Left lung (tissue), 10 donors: ENCODE measurements around the gene C3orf18. TPM values are rescaled to one million over a fixed set of nuclear protein-coding genes. Genes with fewer than 3 reads are reported as not detected.

Source experiments
- ATAC-seq: fragments of 200-7000 bp; cut with Tn5 transposase; one replicate; pipeline ENCODE4 v1.9.1; 2020; ENCODE audit warnings: moderate library complexity
- DNase-seq, 4 donors: peaks; one replicate each; pipeline ENCODE4 v3.0.0-alpha.2; 2013 to 2020
- H3K27ac ChIP-seq, 2 donors: fragments of 200-600 bp; sonication (generic) in 1 of 2; one replicate each; pipeline versions ENCODE4 v1.5.0 to v1.8.0; 2020 to 2021
- H3K27me3 ChIP-seq, 2 donors: fragments of 200-600 bp; sonication (generic) in 1 of 2; one replicate each; pipeline versions ENCODE4 v1.5.0 to v1.8.0; 2020 to 2021
- H3K36me3 ChIP-seq, 2 donors: fragments of 200-600 bp; sonication (generic) in 1 of 2; one replicate each; pipeline versions ENCODE4 v1.5.0 to v1.8.0; 2020 to 2021
- H3K4me1 ChIP-seq, 2 donors: fragments of 200-600 bp; one replicate each; pipeline ENCODE4 v1.8.0; 2021
- H3K4me3 ChIP-seq, 2 donors: fragments of 200-600 bp; sonication (generic) in 1 of 2; one replicate each; pipeline versions ENCODE4 v1.5.0 to v1.8.0; 2020 to 2021; ENCODE audit warnings: mild to moderate bottlenecking in 1 of 2
- H3K9me3 ChIP-seq, 2 donors: fragments of 200-600 bp; sonication (generic) in 1 of 2; one replicate each; pipeline versions ENCODE4 v1.5.0 to v1.8.0; 2020 to 2021
- intact Hi-C, 2 donors: fragments of 100-400 bp; cut with DNase I; formaldehyde crosslinking; loops; one replicate each; pipeline versions ENCODE4 v1.11.2 to v1.14.2; 2022
- polyA plus RNA-seq, 6 donors: library from polyadenylated mRNA; unstranded; fragments of 120-200 nt; gene quantifications; one replicate each; pipeline ENCODE4 v1.2.1, GENCODE V29; 2013; ENCODE audit not compliant: insufficient read length in 6 of 6
- total RNA-seq, 2 donors: library from RNA; stranded (reverse); fragmentation: NEBNext Ultra II Directional; extraction: Animal tissue kit (Norgen Biotek cat#: 25700); gene quantifications; one replicate each; pipeline ENCODE4 v1.2.1, GENCODE V29; 2021
- TF ChIP-seq, protein P1 (sequence below), 2 donors: fragments of 200-600 bp; sonication (generic) in 1 of 2; IDR thresholded peaks; one replicate each; pipeline versions ENCODE4 v1.5.0 to v1.8.0; 2021; ENCODE audit warnings: antibody characterized with exemption in 2 of 2
- donor health status: DM: no; HTN: yes; CAD: no.
- donor health status: DM: no; HTN: no; CAD: no.

Gene C3orf18
- total and polyA plus RNA-seq, 8 donors: 6.2 to 24.5 (median 21.4) TPM

GRCh38 chr3:50585919-50586762, 18.6 kb upstream of the C3orf18 start:
- DNase-seq (peak in 1 of 4 donors; percentile 38), ATAC-seq (no peak)
- Histone ChIP-seq H3K27me3 (no peaks in the 10 kb centered on the region), H3K36me3 (peaks cover 0 to 12% of the 10 kb centered on the region in 2 donors), H3K27ac (peak overlapping the region in 1 of 2 donors; percentile 3), H3K4me1 (peaks cover 4 to 76% of the 10 kb centered on the region in 2 donors), H3K4me3 (no peak overlapping the region), H3K9me3 (no peaks in the 10 kb centered on the region)
- TF ChIP-seq, protein P1, sequence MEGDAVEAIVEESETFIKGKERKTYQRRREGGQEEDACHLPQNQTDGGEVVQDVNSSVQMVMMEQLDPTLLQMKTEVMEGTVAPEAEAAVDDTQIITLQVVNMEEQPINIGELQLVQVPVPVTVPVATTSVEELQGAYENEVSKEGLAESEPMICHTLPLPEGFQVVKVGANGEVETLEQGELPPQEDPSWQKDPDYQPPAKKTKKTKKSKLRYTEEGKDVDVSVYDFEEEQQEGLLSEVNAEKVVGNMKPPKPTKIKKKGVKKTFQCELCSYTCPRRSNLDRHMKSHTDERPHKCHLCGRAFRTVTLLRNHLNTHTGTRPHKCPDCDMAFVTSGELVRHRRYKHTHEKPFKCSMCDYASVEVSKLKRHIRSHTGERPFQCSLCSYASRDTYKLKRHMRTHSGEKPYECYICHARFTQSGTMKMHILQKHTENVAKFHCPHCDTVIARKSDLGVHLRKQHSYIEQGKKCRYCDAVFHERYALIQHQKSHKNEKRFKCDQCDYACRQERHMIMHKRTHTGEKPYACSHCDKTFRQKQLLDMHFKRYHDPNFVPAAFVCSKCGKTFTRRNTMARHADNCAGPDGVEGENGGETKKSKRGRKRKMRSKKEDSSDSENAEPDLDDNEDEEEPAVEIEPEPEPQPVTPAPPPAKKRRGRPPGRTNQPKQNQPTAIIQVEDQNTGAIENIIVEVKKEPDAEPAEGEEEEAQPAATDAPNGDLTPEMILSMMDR (IDR thresholded peaks at IDR 0.05): no peak
- intact Hi-C loops: no loop called here

DNA sequence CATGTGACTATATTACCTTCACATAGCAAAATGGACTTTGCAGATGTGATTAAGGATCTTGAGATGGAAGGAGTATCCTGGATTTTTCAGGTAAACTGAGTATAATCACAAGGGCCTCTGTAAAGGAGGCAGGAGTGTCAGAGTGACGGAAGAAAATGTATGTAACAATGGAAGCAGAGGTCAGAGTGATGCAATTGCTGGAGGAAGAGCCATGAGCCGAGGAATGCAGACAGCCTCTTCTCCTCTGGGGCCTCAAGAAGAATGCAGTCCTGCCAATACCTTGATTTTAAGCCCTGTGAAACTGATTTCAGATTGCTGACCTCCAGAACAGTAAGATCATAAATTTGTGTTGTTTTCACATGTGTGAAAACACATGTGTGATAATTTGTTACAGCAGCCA, 16.8 kb upstream of the C3orf18 start:
- DNase-seq (no peak), ATAC-seq (peak; percentile 32)
- no peak overlapping the region for H3K4me3 ChIP-seq
- H3K9me3 ChIP-seq: no peaks in the 10 kb centered on the region
- TF ChIP-seq, protein P1 (IDR thresholded peaks at IDR 0.05): no peak
- intact Hi-C loops: no loop called here
- H3K27me3 ChIP-seq: no peaks in the 10 kb centered on the region
- peaks cover 0 to 24% of the 10 kb centered on the region in 2 donors for H3K36me3 ChIP-seq
- H3K4me1 ChIP-seq: peaks cover 4 to 61% of the 10 kb centered on the region in 2 donors
- H3K27ac ChIP-seq: peak overlapping the region; percentile 68 to 76

- H3K36me3 ChIP-seq: peaks cover 0 to 29% of the 10 kb centered on the region in 2 donors
- no peaks in the 10 kb centered on the region for H3K9me3 ChIP-seq
- intact Hi-C loops: no loop called here
- H3K27ac ChIP-seq: peak overlapping the region; percentile 68 to 83
- H3K4me1 ChIP-seq: peaks cover 4 to 56% of the 10 kb centered on the region in 2 donors
- no peaks in the 10 kb centered on the region for H3K27me3 ChIP-seq
- DNase-seq (peak in 3 of 4 donors; percentile 68 to 87 (median 83)), ATAC-seq (peak; percentile 81)
- no peak overlapping the region for H3K4me3 ChIP-seq
- TF ChIP-seq, protein P1 (IDR thresholded peaks at IDR 0.05): no peak
These were observed 16.4 kb upstream of the C3orf18 start for GRCh38 chr3:50583897-50584296.

DNA sequence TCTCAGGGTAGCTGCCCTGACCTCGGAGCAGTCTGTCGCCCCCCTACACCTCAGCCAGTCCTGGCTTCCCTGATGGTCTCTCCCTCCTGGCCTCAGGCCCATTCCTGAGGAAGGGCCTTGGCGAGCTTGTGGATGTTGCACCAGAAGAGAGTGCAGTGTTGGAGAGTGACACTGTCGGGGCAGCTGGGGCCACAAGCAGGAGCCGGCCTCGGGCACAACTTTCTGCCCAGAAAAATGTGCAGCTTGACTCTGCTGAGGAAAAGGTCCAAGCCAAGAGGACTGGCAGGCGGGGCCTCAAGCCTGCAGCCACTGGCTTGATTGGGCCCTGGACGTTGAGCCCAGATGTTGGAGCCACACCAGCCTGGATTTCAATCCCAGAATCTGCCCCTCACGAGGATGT, 14.5 kb upstream of the C3orf18 start:
- no peak for ATAC-seq
- TF ChIP-seq, protein P1 (IDR thresholded peaks at IDR 0.05): no peak
- Histone ChIP-seq H3K4me1 (peaks cover 4 to 45% of the 10 kb centered on the region in 2 donors), H3K27ac (peak overlapping the region; percentile 44 to 64), H3K36me3 (peaks cover 0 to 47% of the 10 kb centered on the region in 2 donors), H3K4me3 (no peak overlapping the region), H3K9me3 (no peaks in the 10 kb centered on the region), H3K27me3 (no peaks in the 10 kb centered on the region)
- no peak for DNase-seq
- intact Hi-C loops: no loop called here

DNA sequence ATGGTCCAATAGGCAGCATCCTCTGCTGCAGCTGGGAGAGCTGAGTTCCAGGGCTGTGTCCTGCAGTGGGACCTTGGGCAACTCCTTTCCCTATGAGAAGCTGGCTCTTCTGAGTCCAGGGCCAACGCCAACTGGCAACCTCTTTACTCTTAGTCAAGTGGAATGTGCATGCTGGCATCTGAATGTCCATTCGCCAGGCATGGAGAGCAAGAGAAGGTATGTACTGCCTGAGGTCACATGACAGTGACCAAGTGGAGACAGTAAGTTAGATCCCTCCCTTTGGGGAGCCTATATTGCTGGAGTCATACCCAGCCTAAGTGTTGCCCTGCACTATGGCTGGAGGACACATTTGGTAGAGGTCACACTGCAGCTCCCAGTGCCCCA, 13.9 kb upstream of the C3orf18 start:
- TF ChIP-seq, protein P1 (IDR thresholded peaks at IDR 0.05): no peak
- Histone ChIP-seq H3K36me3 (peaks cover 0 to 54% of the 10 kb centered on the region in 2 donors), H3K9me3 (no peaks in the 10 kb centered on the region), H3K4me3 (no peak overlapping the region), H3K4me1 (peaks cover 4 to 43% of the 10 kb centered on the region in 2 donors), H3K27me3 (no peaks in the 10 kb centered on the region), H3K27ac (peak overlapping the region; percentile 44 to 64)
- ATAC-seq (peak; percentile 33), DNase-seq (no peak)
- intact Hi-C loops: no loop called here
